Gastroesophageal sphincter (tissue), 3 donors: ENCODE results near the gene C4B.
"Not testable (repeated sequence)": the region's sequence is repeated elsewhere in the genome, so short reads cannot be mapped to it uniquely, and the experiment has no call there.

Experiments used
- CTCF ChIP-seq, 4 experiments: fragments of 200-600 bp in 2 of 4; fragments of 450-650 bp in 2 of 4; sonication (generic) in 1 of 4; IDR thresholded peaks; one replicate each; pipeline ENCODE4 v1.5.1; 2017 to 2019; ENCODE audit warnings: antibody characterized with exemption in 4 of 4, mild to moderate bottlenecking in 2 of 4, moderate library complexity in 2 of 4
- EP300 ChIP-seq: sonication (generic); formaldehyde crosslinking; IDR thresholded peaks from one replicate; pipeline ENCODE4 v1.6.1; 2017; ENCODE audit warnings: antibody characterized with exemption, mild to moderate bottlenecking
- POLR2A ChIP-seq, 2 donors: fragments of 450-650 bp; IDR thresholded peaks; one replicate each; pipeline ENCODE4 v1.6.1; 2017; ENCODE audit warnings: antibody characterized with exemption in 2 of 2, mild to moderate bottlenecking in 2 of 2, moderate library complexity in 1 of 2

GRCh38 chr6:32042276-32042675 is 27.7 kb downstream of the C4B start:
- TF ChIP-seq EP300; CTCF (IDR thresholded peaks at IDR 0.05); POLR2A (IDR thresholded peaks at IDR 0.05): not testable (repeated sequence)
